ENCODE measurements around the gene YIPF6.

GRCh38 chrX:68579810-68580209 is 81.0 kb downstream of the YIPF6 start:
- TF ChIP-seq EGR1 (IDR thresholded peaks at IDR 0.05; ENCODE audit: low read depth) (no peak), JUND (IDR thresholded peaks at IDR 0.05) (no peak), EZH2 (IDR thresholded peaks at IDR 0.05) (no peak), ELF1 (IDR thresholded peaks at IDR 0.05; ENCODE audit: borderline replicate concordance, low read depth) (no peak), POLR2A (IDR thresholded peaks at IDR 0.05; ENCODE audit: borderline replicate concordance, extremely low read depth, insufficient read depth, insufficient read length) (no peak), YY1 (IDR thresholded peaks at IDR 0.05; ENCODE audit: extremely low read depth, insufficient replicate concordance, low read depth, low read length) (no peak), POLR2AphosphoS5 (IDR thresholded peaks at IDR 0.05; ENCODE audit: low read depth, low read length) (no peak), MAX (IDR thresholded peaks at IDR 0.05) (no peak), TCF7L2 (IDR thresholded peaks at IDR 0.05; ENCODE audit: borderline replicate concordance, extremely low read depth, insufficient read depth, insufficient read length) (no peak), ZBTB33 (IDR thresholded peaks at IDR 0.05; ENCODE audit: extremely low read depth, insufficient replicate concordance, low read length) (no peak), CEBPB (IDR thresholded peaks at IDR 0.05; ENCODE audit: low read depth) (no peak)
- TF ChIP-seq, protein P1, sequence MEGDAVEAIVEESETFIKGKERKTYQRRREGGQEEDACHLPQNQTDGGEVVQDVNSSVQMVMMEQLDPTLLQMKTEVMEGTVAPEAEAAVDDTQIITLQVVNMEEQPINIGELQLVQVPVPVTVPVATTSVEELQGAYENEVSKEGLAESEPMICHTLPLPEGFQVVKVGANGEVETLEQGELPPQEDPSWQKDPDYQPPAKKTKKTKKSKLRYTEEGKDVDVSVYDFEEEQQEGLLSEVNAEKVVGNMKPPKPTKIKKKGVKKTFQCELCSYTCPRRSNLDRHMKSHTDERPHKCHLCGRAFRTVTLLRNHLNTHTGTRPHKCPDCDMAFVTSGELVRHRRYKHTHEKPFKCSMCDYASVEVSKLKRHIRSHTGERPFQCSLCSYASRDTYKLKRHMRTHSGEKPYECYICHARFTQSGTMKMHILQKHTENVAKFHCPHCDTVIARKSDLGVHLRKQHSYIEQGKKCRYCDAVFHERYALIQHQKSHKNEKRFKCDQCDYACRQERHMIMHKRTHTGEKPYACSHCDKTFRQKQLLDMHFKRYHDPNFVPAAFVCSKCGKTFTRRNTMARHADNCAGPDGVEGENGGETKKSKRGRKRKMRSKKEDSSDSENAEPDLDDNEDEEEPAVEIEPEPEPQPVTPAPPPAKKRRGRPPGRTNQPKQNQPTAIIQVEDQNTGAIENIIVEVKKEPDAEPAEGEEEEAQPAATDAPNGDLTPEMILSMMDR (IDR thresholded peaks at IDR 0.05 in 2 of 3, conservative IDR thresholded peaks at IDR 0.05 in 1 of 3; ENCODE audit: borderline replicate concordance in 1 of 3, insufficient read depth in 1 of 3, low read depth in 2 of 3, low read length in 2 of 3), result no peak
